NCI-H1105 (cell line): ENCODE results near the gene XBP1.
"Not testable (repeated sequence)": the region's sequence is repeated elsewhere in the genome, so short reads cannot be mapped to it uniquely, and the experiment has no call there.

Experiments used
- DNase-seq: peaks from one replicate; lab custom pipeline; 2025; lab: John Stamatoyannopoulos, UW

XBP1 gene

DNA sequence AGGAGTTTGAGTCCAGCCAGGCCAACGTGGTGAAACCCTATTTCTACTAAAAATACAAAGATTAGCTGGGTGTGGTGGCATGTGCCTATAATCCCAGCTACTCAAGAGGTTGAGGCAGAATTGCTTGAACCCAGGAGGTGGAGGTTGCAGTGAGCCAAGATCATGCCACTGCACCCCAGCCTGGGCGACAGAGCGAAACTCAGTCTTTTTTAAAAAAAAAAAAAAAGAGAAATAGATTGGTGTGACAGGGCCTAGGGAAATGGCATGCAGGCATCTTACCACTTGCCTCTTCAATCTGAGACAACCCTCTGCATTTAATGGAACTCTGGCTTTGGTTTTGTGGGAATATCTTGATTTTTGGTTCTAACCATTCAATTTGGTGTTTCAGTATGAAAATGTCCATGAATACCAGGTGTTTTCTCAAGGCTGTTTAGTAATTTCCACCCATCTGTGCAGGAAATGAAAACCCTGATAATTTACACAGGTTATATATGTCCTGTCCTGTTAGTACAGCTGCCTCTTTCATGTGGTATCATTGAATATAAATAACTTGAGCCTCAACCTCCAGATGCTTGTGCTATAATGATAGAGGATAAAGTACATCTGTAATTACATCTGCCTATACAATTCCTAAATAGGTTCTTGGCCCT, 8.4 kb downstream of the XBP1 start:
- no peak for DNase-seq

DNA sequence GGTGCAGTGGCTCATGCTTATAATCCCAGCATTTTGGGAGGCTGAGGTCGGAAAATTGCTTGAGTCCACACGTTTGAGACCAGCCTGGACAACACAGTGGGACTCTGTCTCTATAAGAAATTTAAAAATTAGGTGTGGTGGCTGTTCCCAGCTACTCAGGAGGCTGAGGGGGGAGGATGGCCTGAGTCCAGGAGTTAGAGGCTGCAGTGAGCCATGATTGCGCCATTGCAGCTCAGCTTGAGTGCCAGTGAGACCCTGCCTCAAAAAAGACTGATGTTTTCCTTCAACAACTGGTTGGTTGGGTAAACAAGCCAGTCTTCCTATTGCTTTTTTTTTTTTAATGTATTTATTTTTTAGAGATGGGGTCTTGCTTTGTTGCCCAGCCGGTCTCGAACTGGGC, 9.2 kb downstream of the XBP1 start:
- no peak for DNase-seq

DNA sequence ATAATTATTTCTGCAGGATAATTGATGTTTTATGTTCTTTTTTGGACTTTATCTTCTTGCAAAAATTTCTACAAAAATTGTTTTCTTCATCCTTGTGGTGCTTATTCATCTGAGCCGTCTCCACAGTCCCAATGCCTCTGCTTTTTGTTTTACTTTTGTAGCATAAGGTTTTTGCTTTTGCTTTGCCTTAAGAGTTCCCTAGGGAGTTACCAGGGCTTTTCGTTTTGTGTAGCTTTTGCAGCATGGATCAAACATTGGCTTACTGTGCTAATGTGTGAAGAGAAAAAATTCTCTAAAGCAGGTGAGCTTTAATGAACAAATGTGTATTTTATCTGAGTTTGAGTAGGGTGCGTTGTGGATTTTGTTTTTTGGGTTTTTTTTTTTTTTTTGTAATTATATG, 11.8 kb downstream of the XBP1 start:
- no peak for DNase-seq

DNA sequence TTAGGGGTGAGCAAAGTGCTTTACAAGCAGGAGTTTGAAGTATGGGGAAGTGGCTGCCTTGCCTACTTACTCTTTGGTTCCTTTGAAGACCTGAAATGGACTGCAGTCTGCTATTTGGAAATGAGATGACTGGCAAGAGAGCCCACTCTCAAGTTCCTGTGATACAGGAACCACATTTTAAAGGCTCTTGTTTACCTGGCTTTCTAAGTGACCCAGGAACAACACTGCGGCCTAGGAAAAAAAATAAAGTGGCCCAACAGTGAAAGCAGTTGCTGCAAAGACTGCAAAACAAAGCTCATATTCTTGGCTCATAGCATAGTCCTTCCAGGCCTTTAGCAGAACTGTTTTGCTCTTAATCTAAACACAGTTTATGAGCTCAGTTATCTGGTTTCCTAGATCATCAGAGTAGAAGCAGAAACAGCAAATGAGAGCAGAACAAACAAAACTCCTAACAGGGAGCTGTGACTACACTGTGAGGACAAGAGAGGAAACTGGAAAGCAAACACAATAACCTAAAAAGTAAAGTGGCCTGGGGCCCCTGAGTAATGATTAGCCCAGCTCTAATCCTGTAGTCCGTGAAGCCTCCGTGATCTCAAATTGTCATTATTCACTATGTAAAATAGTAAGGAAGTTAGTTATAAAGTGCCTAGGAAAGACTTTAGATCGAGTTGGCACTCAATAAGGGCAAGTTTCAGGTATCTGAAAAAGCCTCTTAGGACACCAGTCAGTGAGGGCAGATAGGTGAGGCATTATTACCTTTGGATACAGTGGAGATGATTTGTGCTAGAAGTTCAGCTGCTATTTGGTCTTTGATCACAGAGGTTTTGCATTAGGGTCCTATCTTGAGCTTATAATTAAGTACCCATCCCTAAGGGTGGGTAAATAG, 16.3 kb downstream of the XBP1 start:
- no peak for DNase-seq

DNA sequence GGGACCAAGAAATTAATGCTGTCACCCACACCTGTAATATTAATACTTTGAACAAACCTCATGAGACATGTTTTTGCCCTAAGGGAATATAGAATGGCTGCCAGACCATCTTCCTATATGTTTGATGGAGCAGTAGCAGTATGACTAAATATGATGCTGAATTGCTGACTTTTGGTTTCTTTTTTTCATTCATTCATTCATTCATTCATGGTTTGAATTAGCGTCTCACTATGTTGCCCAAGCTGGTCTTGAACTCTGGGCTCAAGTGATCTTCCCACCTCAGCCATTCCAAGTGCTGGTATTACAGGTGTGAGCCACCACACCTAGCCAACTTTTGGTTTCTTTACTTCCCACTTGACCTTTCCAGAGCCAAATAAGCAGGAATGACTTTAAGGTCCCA, 20.1 kb downstream of the XBP1 start:
- no peak for DNase-seq

DNA sequence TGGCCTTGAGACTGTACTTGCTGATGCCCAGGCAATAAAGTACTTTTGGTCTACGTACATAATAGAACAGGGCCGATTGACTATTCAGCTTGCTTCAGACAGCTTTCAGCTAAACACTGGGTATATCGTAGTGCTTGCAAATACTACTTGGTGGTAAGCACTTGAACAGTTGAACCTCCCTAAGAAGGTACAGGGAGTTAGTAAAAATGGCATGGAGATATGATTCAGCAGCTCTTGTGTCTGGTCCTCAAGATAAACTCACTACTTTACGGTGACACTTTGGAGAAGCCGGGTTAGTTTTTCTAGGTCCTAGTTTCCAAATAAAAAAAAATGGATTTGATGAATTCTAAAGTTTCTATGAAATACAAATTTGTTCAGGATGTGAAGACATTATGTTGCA, 20.5 kb downstream of the XBP1 start:
- DNase-seq: no peak

DNA sequence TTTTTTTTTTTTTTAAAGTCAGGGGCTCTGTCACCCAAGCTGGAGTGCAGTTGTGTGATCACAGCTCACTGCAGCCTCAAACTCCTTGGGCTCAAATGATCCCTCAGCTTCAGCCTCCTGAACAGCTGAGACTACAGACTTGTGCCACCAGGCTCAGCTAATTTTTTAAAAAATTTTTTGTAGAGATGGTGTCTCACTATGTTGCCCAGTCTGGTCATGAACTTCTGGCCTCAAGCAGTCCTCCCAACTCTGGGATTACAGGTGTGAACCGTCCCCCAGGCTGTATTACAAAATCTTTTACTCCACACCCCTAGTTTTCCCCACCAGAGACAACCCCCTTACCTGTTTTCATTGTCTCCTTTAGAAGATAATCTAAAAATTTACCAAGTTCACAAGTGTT, 26.0 kb downstream of the XBP1 start:
- no peak for DNase-seq

DNA sequence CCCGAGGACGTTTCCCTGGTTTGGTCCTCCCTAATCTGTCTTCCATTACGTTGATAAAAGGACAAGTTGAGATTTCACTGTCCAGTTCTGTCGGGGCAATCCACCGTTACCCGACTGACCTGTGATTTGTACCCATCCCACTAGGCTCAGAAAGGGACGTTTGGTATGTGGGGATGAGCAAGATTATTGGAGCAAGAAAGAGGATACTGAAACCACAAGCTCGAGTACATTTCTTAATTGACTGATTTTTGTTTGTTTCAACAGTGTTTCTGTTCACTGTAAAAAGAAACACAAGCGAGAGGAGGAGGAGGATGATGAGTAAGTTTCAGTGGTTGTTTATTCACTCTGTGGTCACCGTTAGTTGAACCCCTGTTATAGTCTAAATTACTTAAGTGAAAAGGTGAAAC, 26.9 kb downstream of the XBP1 start:
- no peak for DNase-seq

DNA sequence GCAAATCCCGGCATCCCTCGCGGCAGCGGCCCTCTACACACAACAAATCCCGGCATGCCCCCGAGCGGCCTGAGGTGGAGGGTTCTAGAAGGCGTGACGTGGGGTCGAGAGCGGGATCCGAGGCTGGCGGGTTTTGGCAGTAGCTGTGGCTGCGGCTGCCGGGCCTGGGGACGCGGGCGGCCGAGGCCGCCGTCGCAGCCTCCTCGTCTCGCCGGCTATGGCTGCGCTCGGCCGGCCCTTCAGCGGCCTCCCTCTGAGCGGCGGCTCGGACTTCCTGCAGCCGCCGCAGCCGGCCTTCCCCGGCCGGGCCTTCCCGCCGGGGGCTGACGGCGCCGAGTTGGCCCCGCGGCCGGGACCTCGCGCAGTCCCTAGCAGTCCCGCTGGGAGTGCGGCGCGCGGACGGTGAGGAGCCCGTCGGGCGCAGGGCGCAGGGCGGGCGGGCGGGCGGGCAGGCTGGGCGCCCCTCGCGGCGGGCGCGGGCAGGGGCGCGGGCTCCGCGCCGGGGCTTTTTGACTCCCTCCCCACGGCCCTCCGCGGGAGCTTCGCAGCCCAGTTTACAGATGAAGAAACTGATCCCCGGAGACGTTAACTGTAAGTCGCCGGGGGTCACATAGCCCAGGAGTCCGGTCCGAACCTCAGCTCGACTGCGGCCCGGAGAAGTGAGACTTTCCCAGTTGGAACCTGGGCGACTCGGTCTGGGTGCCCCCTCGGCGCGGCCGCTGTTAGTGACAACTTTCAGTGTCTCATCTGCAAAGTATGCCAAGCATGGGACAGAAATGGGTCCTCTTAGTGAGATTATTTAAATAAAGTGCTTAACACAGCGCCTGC, 27.5 kb downstream of the XBP1 start, which contains the start of gene CCDC117:
CCDC117 (plus strand) TSS at position 63 of the 828 bp plus-strand sequence; CDS start at position 218, 155 bp downstream.
- DNase-seq: peak; percentile 90

DNA sequence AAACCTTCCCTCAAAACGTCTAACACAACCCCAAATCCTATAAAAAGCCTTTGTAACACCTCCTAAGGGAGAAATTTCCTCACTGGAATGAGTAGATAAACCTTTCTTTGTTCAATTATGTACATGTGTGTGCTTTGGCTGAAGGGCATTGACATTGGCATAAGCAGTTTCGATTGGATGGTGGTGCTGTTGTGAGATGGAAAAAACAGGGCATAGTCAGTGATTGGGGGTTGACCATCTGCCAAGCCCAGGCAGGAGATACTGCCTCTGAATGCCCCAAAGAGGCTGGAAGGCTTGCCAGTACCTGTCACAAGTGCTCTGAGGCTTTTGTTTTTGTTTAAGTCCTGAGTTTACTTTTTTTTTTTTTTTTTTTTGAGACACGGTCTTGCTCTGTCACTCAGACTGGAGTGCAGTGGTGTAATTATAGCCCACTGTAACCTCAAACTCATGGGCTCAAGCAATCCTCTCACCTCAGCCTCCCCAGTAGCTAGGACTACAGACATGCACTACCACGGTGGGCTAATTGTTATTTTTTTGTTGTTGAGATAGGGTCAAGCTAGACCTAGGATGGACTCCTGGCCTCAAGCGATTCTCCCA, 29.1 kb downstream of the XBP1 start:
- DNase-seq: peak; percentile 81

DNA sequence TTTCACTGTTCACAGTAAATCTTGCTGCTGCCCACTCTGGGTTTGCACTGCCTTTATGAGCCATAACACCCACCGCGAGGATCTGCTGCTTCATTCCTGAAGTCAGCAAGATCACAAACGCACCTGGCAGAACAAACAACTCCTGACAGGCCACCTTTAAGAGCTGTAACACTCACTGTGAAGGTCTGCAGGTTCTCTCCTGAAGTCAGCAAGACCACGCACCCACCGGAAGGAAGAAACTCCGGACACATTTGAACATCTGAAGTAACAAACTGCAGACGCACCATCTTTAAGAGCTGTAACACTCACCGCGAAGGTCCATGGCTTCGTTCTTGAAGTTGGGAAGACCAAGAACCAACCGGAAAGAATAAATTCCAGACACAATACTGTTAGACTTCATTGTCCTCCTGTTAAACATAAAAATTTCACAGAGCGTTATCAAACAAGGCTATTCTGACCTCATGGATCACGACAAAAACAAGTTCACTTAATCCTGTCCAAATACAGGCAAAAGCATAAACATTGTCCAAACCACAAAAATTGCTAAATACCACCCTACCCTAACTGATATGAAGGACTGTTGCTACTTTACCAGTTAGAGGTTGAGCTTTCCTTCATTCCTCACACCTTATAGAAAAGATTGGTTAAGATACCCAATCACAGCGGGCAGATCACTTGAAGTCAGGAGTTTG, 30.8 kb downstream of the XBP1 start:
- DNase-seq: no peak

DNA sequence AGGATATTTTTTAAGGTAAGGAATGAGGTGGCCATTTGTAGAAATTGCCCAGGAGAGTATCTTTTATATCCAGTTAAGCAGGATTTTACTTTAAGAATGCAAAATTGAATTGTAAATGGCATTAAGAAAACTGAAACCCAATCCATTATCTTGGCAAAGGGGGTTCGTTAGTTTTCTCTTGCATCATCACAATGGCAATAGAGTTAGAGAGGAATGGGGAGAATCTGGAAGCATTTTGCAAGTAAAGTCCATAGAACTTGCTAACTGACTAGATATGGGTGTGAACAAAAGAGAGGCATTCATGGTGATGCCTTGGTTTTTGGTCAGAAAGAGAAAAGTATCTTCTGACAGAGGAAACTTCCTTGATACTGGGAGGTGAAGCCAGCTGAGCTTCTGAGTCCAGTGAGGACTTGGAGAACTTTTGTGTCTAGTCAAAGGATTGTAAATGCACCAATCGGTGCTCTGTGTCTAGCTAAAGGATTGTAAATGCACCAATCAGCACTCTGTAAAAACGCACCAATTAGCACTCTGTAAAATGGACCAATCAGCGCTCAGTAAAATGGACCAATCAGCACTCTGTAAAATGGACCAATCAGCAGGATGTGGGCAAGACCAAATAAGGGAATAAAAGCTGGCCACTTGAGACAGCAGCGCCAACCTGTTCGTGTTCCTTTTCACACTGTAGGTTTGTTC, 31.5 kb downstream of the XBP1 start:
- DNase-seq: no peak

DNA sequence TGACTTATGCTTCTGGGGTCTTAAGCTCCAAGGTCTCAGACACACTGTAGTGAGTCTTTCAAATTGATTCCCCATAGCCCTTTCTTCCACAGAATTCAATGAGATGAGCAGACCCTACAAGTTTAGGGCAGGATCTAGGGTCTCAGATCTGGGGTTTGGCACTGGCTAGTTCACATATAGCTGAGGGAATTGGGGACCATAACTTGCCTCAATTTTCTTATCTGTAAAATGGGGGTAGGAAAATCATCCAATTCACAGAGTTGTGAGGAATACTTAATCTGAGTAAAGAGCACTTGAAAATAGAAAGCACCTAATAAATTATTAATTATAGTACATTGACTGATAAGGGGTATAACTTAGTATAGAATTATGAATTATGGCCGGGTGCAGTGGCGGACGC, 33.7 kb downstream of the XBP1 start:
- DNase-seq: no peak

DNA sequence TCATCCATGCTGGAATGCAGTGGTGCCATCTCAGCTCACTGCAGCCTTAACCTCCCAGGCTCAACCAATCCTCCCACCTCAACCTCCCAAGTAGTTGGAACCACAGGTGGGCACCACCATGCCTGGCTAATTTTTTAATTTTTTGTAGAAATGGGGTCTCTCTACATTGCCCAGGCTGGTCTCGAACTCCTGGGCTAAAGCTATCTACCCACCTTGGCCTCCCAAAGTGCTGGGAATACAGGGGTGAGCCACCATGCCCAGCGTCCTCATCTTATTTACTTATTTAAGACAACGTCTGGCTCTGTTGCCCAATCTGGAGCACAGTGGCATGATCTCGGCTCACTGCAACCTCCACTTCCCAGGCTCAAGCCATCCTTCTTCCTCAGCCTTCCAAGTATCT, 38.4 kb downstream of the XBP1 start:
- DNase-seq: not testable (repeated sequence)

DNA sequence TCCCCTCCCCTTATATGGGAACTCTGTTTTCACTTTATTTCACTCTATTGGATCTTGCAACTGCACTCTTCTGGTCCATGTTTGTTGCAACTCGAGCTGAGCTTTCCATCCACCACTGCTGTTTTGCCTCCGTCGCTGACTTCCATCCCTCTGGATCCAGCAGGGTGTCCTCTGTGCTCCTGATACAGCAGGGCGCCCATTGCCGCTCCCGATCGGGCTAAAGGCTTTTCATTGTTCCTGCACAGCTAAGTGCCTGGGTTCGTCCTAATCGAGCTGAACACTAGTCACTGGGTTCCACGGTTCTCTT, 39.0 kb downstream of the XBP1 start:
- no peak for DNase-seq

DNA sequence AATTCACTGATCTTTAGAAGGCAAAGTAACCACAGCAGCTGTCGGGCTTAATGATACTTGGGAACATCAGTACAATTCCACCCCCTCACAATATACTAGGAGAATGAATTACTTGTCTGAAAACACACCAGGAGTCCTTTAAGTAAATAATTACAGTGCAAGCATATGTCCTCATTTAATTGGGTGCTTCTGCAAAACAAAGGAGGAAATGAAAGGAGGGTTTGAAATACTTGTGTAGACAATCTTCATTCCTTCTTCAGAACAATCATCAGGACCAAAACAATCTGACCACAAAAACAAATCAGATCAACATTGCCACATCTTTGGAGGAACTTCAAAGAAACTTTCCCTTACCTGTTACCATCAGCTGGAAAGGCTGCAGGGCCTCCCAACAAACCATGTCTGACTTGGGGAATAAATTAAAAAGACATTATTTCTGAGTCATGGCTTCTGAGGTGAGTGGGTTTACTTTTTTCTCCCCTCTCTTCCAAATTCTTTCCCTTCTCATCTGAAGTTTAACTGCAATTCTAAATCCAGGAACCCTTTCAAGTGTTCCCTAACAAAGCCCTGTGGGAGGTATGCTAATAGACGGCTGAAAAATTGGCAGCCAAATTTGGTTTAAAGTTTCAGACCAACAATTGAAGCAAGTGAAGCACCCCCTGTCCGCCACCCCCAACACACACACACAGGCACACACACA, 40.4 kb downstream of the XBP1 start:
- peak; percentile 6 for DNase-seq

DNA sequence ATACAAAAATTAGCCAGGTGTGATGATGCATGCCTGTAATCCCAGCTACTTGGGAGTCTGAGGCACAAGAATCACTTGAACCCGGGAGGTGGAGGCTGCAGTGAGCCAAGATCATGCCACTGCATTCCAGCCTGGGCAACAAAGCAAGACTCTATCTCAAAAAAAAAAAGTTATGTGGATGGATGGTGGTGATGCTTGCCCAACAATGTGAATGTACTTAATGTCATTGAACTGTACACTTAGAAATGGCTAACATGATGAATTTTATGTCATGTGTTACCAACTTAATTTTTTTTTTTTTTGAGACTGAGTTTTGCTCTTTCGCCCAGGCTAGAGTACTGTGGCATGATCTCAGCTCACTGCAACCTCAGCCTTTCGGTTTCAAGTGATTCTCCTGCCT, 45.9 kb downstream of the XBP1 start:
- not testable (repeated sequence) for DNase-seq

DNA sequence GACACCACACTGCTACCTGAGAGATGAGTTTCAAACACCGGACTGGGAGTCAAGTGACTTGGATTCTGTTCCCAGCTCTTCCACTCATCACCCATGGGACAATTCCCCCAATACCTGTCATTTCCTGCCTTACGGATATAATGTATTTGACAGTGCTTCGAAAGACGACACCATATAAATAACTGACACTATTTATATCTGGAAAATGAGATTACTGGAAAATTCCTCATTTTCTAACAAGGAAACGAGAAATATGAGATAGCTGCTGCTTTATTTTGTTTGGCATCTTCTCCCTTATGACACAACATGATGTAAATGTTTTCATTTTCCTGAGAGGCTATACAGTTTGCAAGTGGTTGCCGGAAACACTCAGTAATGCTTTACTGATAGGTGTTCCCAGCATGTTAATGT, 49.9 kb downstream of the XBP1 start:
- DNase-seq: no peak
